HAP-1 (cell line): ENCODE data around the gene FAM20C.
"Not testable (repeated sequence)": the region's sequence is repeated elsewhere in the genome, so short reads cannot be mapped to it uniquely, and the experiment has no call there.

Experiments
- DNase-seq, 2 experiments: peaks; one replicate each; pipeline ENCODE4 v3.0.0-alpha.2; 2016 to 2020; ENCODE audit warnings: low spot score in 2 of 2
- H3K27me3 ChIP-seq: fragments of 250-450 bp; sonication (Bioruptor Pico); 2 replicates; pipeline ENCODE4 v1.5.1; 2020; ENCODE audit warnings: low read depth, mild to moderate bottlenecking, moderate library complexity
- H3K36me3 ChIP-seq: fragments of 250-450 bp; sonication (Bioruptor Pico); replicated peaks from 2 replicates; pipeline ENCODE4 v1.5.1; 2020; ENCODE audit warnings: mild to moderate bottlenecking
- H3K4me1 ChIP-seq: fragments of 250-450 bp; sonication (Bioruptor Pico); 2 replicates; pipeline ENCODE4 v1.5.1; 2020; ENCODE audit warnings: mild to moderate bottlenecking
- H3K4me3 ChIP-seq: fragments of 250-450 bp; sonication (Bioruptor Pico); 2 replicates; pipeline ENCODE4 v1.5.1; 2020; ENCODE audit warnings: mild to moderate bottlenecking, moderate library complexity
- H3K9me3 ChIP-seq: fragments of 250-450 bp; sonication (Bioruptor Pico); 2 replicates; pipeline ENCODE4 v1.5.1; 2020; ENCODE audit warnings: mild to moderate bottlenecking, moderate library complexity
- in situ Hi-C: fragments of 300-500 bp; cut with MboI; formaldehyde crosslinking; loops from 3 replicates; pipeline ENCODE4 v1.14.3; 2020; ENCODE audit warnings: low sequenced_read_pairs, inconsistent platforms, mixed read lengths

Gene FAM20C

DNA sequence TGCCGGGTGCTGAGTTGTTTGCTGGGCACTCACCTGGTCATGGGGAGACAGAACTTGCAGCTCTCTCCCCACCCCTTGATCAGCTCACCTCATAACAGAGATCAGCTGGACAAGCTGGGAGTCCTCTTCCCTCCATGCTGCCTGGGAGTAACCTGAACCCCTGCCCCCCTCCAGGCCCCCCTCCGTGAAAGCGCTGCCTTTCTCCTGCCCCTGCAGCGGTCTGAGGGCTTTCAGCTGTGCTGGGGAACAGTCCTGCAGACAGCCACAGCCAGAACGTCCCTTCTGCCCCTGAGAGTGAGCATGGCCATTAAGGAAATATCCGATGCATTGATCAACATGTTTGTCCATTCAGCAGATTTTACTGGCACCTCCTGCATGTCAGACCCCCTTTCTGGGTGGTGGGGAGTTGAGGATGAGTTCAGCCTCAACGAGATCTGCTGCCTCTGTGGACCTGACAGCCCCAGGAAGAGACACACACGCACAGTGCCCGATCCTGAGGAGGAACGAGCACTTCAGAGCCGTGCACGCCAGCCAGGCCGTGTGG lies 4.5 kb downstream of the FAM20C start:
- Histone ChIP-seq H3K36me3 (peaks cover 25% of the 10 kb centered on the region), H3K4me3 (no peak overlapping the region)
- in situ Hi-C loops: no loop called here

DNA sequence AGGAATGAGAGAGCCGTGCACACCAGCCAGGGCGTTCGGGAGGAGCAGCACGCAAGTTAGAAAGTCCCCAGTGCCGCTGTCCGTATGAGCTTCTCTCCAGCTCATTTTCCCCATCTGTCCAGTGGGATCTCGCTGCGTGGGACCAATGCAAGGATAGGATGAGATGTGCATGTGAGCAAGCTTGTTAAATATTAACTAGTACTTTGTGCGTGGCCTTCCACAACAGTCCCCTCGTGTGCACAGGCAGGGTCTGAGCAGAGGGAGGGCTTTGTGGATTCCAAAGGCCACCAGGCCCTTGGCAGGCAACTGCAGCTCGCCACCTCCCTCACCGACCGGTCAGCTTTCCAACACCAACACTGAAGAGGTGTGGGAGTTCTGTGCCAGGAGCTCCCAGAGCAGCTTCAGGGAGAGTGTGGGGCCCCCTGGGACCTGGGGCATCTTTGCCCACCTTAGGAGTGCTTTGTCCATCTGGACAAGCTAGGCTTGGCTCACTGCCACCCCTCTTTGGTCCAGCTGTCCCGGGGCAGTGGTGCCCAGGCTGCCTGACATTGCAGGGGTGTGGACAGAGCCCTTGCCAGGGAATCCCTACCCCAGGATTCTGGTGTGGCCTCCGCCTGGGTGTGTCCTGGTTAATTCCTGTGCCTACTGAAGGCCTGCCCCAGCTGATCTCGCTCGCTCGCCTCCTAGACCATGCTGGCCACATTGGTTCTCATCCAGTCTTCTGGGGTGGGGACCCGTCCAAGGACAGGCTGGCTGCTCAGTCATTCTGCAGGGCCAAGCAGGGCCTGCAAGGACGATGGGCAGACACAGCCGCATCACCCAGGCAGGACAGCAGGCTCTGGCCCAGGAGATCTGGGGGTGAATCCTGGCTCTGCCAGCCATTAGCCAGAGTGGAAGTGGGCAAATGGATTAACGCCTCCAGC lies 5.3 kb downstream of the FAM20C start:
- H3K4me1 ChIP-seq: no peaks in the 10 kb centered on the region; the same call in none of the 2 replicates
- no peaks in the 10 kb centered on the region for H3K27me3 ChIP-seq
- DNase-seq: no peak
- H3K36me3 ChIP-seq: peaks cover 25% of the 10 kb centered on the region
- H3K4me3 ChIP-seq: no peak overlapping the region
- in situ Hi-C loops: no loop called here
- no peaks in the 10 kb centered on the region for H3K9me3 ChIP-seq

More for the DNA sequence above, 4.5 kb downstream of the FAM20C start:
- no peak for DNase-seq
- H3K27me3 ChIP-seq: no peaks in the 10 kb centered on the region
- H3K4me1 ChIP-seq: no peaks in the 10 kb centered on the region; the same call in none of the 2 replicates
- no peaks in the 10 kb centered on the region for H3K9me3 ChIP-seq

DNA sequence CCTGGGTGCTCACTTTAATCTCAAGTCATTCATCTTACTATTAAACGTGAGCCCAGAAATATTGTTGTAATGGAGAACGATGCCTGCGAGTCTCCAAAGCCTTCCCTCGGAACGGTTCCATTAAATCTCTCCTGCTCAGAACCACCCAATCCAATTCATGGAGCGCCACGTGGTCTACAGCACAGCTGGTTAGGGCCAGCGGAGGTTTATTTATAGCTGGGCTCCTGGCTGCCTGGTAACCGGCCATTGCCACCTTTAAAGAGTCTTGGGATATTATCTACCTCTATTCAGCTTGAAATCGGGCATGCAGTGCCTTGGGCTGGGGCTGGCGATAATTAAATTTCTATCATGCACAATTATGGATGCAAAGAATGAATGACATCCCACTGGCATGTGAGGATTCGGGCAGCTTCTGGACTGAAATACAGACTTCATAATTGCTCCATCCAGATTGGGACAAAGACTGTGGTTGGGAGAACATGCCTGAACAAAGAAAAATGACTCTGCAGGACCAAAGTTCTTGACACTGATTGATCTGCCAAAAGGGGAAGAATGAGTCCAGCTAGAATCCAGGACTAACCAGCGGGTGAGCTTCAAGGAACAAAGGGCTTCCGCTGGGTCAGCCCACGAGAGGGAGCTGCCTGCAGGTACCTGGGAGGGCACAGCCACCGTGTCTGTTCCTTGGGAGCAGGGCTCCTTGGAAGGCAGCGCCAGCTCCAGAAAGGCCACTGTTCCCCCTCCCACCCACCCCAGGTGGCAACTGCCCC lies 7.3 kb downstream of the FAM20C start:
- H3K36me3 ChIP-seq: peaks cover 29% of the 10 kb centered on the region
- no peaks in the 10 kb centered on the region for H3K27me3 ChIP-seq
- H3K4me3 ChIP-seq: no peak overlapping the region
- no peaks in the 10 kb centered on the region; the same call in 1 of the 2 replicates for H3K4me1 ChIP-seq
- DNase-seq: no peak
- H3K9me3 ChIP-seq: no peaks in the 10 kb centered on the region
- in situ Hi-C loops: no loop called here

DNA sequence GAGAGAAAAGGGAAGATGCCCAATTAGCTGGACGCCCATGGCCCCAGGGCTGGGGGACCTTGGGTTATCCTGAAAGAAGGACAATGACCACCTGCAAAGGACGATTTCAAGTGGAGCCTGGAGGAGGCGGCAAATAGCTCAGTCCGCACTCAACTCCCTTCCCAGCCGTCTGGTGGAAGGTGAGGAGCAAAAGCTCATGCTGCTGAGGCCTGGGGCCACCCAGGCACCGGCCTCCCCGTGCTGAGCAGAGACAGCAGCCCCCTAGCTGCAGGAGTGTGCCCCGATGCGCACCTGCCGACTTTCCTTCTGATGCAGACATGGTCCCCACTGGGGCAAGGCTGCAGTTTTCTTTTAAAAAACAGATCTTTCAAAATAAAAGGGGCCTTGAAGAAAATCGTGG lies 7.9 kb downstream of the FAM20C start:
- no peaks in the 10 kb centered on the region for H3K9me3 ChIP-seq
- DNase-seq: no peak
- no peak overlapping the region for H3K4me3 ChIP-seq
- H3K36me3 ChIP-seq: peaks cover 29% of the 10 kb centered on the region
- no peaks in the 10 kb centered on the region for H3K4me1 ChIP-seq
- in situ Hi-C loops: no loop called here
- H3K27me3 ChIP-seq: no peaks in the 10 kb centered on the region

DNA sequence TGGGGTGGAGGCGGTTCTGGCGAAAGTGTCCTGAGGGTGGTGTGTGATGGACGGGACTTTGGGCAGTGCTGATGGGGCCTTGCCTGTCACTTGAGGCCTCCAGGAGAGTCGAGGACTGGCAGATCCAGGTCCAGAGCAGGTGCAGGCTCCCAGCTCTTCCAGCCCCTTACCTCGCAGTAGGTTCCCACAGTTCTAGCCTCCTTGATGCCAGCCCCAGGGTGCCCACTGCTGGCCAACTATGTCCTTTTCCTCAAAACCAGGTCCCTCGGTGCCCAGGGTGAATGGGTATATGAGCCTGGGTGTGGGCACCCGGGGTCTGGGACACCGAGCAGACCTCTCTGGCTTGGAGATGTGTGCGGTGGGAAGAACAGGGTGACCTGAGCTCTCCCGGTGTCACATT lies 8.3 kb downstream of the FAM20C start:
- no peaks in the 10 kb centered on the region for H3K9me3 ChIP-seq
- no peak for DNase-seq
- in situ Hi-C loops: no loop called here
- no peaks in the 10 kb centered on the region for H3K4me1 ChIP-seq
- no peak overlapping the region for H3K4me3 ChIP-seq
- H3K27me3 ChIP-seq: no peaks in the 10 kb centered on the region
- H3K36me3 ChIP-seq: peaks cover 26% of the 10 kb centered on the region

DNA sequence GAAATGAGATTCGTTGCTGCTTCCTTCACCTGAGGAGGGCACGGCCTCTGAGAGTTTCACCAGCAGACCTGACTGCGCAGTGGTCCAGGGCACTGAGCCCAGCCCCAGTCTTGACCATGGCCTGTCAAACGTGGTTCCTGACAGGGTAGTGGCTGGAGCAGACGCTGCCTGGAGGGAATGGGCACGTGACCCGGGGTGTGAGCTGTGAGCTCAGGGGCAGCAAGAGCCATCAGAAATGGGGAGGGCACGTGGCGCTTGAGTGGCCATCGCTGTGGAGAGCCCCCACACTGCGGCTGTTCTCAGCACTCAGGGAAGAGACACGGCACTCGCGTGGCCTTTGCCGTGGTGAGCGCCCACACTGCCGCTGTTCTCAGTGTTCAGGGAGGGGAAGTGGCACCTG lies 12.0 kb downstream of the FAM20C start:
- Histone ChIP-seq H3K36me3 (peaks cover 4% of the 10 kb centered on the region; the same call in 1 of the 2 replicates), H3K4me3 (no peak overlapping the region), H3K27me3 (no peaks in the 10 kb centered on the region), H3K9me3 (no peaks in the 10 kb centered on the region), H3K4me1 (no peaks in the 10 kb centered on the region)
- DNase-seq: no peak
- in situ Hi-C loops: no loop called here

DNA sequence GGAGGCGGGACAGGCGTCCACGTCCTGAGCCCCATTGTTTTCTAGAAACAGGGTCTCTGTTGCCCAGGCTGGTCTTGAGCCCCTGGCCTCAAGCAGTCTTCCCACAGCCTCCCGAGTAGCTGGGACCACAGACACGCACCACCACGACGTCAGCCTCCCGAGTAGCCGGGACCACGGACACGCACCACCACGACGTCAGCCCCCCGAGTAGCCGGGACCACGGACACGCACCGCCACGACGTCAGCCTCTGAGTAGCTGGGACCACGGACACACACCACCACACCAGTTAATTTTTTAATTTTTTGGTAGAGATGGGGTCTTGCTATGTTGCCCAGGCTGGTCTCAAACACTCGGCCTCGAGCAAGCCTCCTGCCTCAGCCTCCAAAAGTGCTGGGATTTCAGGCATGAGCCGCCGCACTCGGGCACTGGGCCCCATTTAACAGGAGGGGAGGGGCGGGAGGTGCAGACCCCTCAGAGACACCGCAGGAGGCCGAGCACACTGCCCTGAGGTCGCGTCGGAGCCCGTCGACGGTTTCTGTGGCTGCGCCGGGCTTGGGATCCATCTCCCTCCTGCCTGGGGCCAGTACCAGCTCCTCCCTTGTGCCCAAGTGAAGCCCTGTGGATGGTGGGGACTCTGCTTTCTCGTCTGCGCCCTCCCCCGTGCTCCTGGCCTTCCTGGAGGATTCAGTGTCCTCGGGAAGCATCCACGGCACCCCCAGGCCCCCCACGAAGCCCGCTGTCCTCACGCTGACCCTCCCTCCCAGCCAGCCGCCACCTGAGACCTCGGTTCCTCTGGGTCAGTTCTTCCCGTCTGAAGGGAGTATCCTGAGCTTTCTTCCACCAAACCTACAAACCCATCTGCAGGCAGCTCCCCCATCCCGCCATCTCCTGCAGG lies 13.0 kb downstream of the FAM20C start:
- Histone ChIP-seq H3K36me3 (peaks cover 4% of the 10 kb centered on the region; the same call in 1 of the 2 replicates), H3K27me3 (no peaks in the 10 kb centered on the region)

DNA sequence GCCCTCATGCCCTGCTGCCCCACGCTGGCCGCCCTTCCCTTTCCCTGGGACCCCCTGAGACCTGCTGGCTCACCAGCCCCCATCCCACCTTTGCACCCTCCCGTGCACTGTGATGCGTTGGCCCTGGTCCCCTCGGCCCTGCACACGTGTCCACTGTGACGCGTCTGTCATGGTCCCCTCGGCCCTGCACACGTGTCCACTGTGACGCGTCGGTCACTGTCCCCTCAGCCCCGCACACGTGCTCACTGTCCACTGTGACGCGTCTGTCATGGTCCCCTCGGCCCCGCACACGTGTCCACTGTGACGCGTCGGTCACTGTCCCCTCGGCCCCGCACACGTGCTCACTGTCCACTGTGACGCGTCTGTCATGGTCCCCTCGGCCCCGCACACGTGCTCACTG lies 14.0 kb downstream of the FAM20C start:
- H3K9me3 ChIP-seq, H3K27me3 ChIP-seq, H3K4me1 ChIP-seq, in situ Hi-C loops, H3K36me3 ChIP-seq, H3K4me3 ChIP-seq, DNase-seq: not testable (repeated sequence)

More for the DNA sequence above, 13.0 kb downstream of the FAM20C start:
- no peaks in the 10 kb centered on the region for H3K9me3 ChIP-seq
- no peaks in the 10 kb centered on the region for H3K4me1 ChIP-seq
- no peak for DNase-seq
- no peak overlapping the region for H3K4me3 ChIP-seq
- in situ Hi-C loops: no loop called here

DNA sequence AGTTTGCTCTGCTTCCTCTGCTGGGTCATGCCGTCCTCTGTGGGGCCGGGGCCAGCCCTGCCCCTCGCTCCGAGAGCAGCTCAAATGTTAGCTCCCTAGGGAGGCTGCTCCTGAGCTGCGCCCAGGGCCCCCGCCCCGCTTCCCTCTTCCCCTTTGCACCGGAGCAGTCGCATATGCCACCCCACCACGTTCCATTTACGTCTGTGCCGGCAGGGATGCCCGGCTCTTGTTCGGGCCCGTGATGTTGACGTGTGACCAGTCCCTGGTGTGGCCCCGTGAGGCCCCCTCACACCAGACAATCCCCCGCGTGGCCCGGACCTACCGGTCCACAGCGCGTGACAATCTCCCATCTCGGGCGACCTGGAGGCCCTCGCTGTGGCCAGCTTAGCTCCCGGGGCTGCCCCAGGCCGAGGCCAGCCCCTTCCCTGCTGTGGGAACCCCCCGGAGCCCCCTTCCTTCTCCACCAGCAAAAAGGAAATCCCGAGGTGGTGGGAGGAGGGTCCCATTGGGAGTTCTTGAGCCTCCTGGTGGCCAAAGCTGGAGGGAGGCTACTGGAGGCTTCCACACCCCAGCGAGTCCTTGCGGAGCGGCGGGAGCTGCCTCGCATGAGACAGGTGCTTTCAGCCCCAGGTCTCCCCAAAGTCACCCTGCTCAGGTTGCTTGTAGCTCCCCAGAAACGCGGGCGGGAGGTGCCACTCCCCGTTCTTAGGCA lies 15.2 kb downstream of the FAM20C start:
- no peaks in the 10 kb centered on the region for H3K4me1 ChIP-seq
- H3K9me3 ChIP-seq: no peaks in the 10 kb centered on the region
- peaks cover 4% of the 10 kb centered on the region; the same call in 1 of the 2 replicates for H3K36me3 ChIP-seq
- no peak overlapping the region for H3K4me3 ChIP-seq
- DNase-seq: no peak
- in situ Hi-C loops: no loop called here
- H3K27me3 ChIP-seq: no peaks in the 10 kb centered on the region

DNA sequence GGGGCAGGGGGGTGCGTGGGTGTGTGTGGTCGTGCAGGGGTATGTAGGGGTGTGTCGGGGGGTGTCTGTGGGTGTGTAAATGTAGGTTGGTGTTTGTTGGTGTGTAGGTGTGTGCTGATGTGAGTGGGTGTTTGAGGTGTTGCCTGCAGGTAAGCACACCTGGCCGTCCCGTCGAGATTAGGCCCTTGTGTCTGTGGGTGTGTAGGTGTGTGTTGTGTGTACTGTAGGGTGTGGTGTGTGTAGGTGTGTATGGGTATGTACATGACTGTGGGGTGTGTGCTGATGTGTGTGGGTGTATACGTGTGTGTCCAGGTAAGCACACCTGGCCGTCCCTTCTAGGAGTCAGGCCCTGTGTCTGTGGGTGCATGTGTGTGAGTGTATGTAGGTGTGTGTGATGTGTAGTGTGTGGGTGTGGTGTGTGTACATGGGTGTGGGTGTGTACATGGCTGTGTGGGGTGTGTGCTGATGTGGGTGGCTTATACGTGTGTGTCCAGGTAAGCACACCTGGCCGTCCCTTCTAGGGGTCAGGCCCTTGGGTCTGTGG lies 15.8 kb downstream of the FAM20C start:
- in situ Hi-C loops: no loop called here
- Histone ChIP-seq H3K36me3 (peaks cover 4% of the 10 kb centered on the region; the same call in 1 of the 2 replicates), H3K9me3 (no peaks in the 10 kb centered on the region), H3K4me3 (no peak overlapping the region), H3K4me1 (no peaks in the 10 kb centered on the region), H3K27me3 (no peaks in the 10 kb centered on the region)
- no peak for DNase-seq

DNA sequence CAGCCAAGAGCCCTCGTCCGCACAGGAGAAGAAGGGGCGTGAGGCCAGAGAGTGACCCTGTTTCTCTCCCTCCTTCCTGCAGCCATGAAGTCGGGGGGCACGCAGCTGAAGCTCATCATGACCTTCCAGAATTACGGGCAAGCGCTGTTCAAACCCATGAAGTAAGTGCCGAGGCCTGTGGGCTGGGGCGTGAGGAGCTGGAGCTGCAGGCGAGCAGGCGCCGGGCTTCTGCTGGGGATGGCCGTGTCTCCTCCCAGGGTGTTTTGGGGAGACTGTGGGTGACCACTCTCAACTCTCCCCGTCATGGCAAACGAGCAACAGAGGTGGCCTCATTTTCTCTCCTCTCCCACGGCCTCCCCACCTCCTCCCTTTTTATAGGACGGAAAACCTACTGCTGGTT lies 16.4 kb downstream of the FAM20C start:
- in situ Hi-C loops: no loop called here
- H3K4me3 ChIP-seq: no peak overlapping the region
- H3K27me3 ChIP-seq: no peaks in the 10 kb centered on the region
- no peak for DNase-seq
- no peaks in the 10 kb centered on the region for H3K4me1 ChIP-seq
- H3K36me3 ChIP-seq: peaks cover 3% of the 10 kb centered on the region; the same call in 1 of the 2 replicates
- no peaks in the 10 kb centered on the region for H3K9me3 ChIP-seq

DNA sequence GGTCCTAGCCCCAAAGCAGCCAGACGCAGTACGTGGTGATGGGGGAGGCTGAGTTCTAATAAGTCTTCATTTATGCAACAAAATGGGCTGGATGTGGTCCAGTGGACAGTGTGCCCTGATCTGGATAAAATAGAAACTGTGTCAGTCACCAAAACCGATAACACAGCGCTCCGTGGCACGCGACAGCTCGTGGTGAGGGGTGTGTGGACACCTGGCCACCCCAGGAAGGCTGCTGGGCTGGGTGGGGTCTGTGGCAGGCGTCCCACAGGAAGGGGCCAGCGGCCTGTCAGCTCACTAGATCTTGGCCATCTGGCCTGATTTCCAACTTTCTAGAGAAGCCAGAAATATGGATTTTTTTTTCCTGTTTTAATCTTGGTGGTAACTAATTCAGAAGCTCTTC lies 17.0 kb downstream of the FAM20C start:
- Histone ChIP-seq H3K9me3 (no peaks in the 10 kb centered on the region), H3K4me1 (no peaks in the 10 kb centered on the region), H3K27me3 (no peaks in the 10 kb centered on the region), H3K4me3 (no peak overlapping the region), H3K36me3 (no peaks in the 10 kb centered on the region)
- in situ Hi-C loops: no loop called here
- DNase-seq: no peak
